Left kidney (tissue), 2 donors: ENCODE measurements around the gene OSBPL5. TPM values are rescaled to one million over a fixed set of nuclear protein-coding genes. Genes with fewer than 3 reads are reported as not detected.
A peak's percentile ranks its signal among the peaks of the same experiment; 100 is the strongest.

Experiments
- DNase-seq: peaks from one replicate; pipeline ENCODE4 v3.0.0-alpha.2; 2013
- polyA plus RNA-seq: library from polyadenylated mRNA; unstranded; fragments of 120-200 nt; gene quantifications from one replicate; pipeline ENCODE4 v1.2.1, GENCODE V29; 2013; ENCODE audit not compliant: insufficient read length

Gene OSBPL5
- polyA plus RNA-seq, 1 donor = 20.5 TPM

GRCh38 chr11:3134218-3134621, 30.9 kb downstream of the OSBPL5 start:
- no peak for DNase-seq

- DNase-seq = no peak
These were observed 31.6 kb downstream of the OSBPL5 start for GRCh38 chr11:3133261-3134217.

GRCh38 chr11:3132831-3133260, 32.3 kb downstream of the OSBPL5 start:
- DNase-seq = no peak

GRCh38 chr11:3132271-3132781, 32.8 kb downstream of the OSBPL5 start:
- no peak for DNase-seq

GRCh38 chr11:3131330-3131941, 33.7 kb downstream of the OSBPL5 start:
- no peak for DNase-seq

GRCh38 chr11:3130269-3131071, 34.6 kb downstream of the OSBPL5 start:
- no peak for DNase-seq

GRCh38 chr11:3129591-3130268, 35.4 kb downstream of the OSBPL5 start:
- DNase-seq = no peak

- no peak for DNase-seq
These were observed 35.9 kb downstream of the OSBPL5 start for GRCh38 chr11:3129181-3129590.

GRCh38 chr11:3128356-3129180, 36.5 kb downstream of the OSBPL5 start:
- no peak for DNase-seq

- DNase-seq = no peak
These were observed 37.3 kb downstream of the OSBPL5 start for GRCh38 chr11:3127706-3128355.

- DNase-seq = no peak
These were observed 38.0 kb downstream of the OSBPL5 start for GRCh38 chr11:3126901-3127691.

- peak; percentile 47 for DNase-seq
These were observed 38.8 kb downstream of the OSBPL5 start for GRCh38 chr11:3126207-3126865.

GRCh38 chr11:3124821-3125220, 40.3 kb downstream of the OSBPL5 start:
- DNase-seq = no peak

GRCh38 chr11:3123761-3124733, 41.1 kb downstream of the OSBPL5 start:
- no peak for DNase-seq

GRCh38 chr11:3123305-3123704, 41.8 kb downstream of the OSBPL5 start:
- DNase-seq = no peak

GRCh38 chr11:3122775-3123201, 42.3 kb downstream of the OSBPL5 start:
- DNase-seq = no peak
